Measurements from ENCODE around the gene ZNF578.

GRCh38 chr19:52536448-52536800 is 83.1 kb downstream of the ZNF578 start:
- no peak for TF ChIP-seq CTCF (IDR thresholded peaks at IDR 0.05)
- no peak for TF ChIP-seq POLR2A (IDR thresholded peaks at IDR 0.05)

Data from breast epithelium (tissue), 3 donors.